Astrocyte (in vitro differentiated cells and primary cell): ENCODE results near the gene ANKRD44. TPM values are rescaled to one million over a fixed set of nuclear protein-coding genes. Genes with fewer than 3 reads are reported as not detected.

Source experiments
- DNase-seq: peaks from one replicate; pipeline ENCODE4 v3.0.0-alpha.2; 2010; ENCODE audit warnings: low read depth
- FAIRE-seq: peaks from 2 replicates; lab custom pipeline; 2011; peaks lifted over from hg19 to GRCh38; lab: Jason Lieb, UNC
- H2AFZ ChIP-seq: 2 replicates; pipeline ENCODE4 v1.6.0; 2012; ENCODE audit warnings: low read depth, low read length, inconsistent platforms
- H3K27ac ChIP-seq: 2 replicates; pipeline ENCODE4 v1.5.1; 2011; ENCODE audit warnings: low read depth, low read length, inconsistent platforms
- H3K27me3 ChIP-seq: 2 replicates; pipeline ENCODE4 v1.6.0; 2011; ENCODE audit warnings: low read length, inconsistent platforms; ENCODE audit not compliant: insufficient read depth
- H3K36me3 ChIP-seq: 2 replicates; pipeline ENCODE4 v1.5.1; 2011; ENCODE audit warnings: low read length, inconsistent platforms; ENCODE audit not compliant: insufficient read depth
- H3K4me1 ChIP-seq: 2 replicates; pipeline ENCODE4 v1.5.1; 2011; ENCODE audit warnings: low read length, inconsistent platforms; ENCODE audit not compliant: insufficient read depth
- H3K4me2 ChIP-seq: 2 replicates; pipeline ENCODE4 v1.6.0; 2012; ENCODE audit warnings: low read length, inconsistent platforms
- H3K4me3 ChIP-seq: 2 replicates; pipeline ENCODE4 v1.5.1; 2011; ENCODE audit warnings: low read depth, mild to moderate bottlenecking, low read length, inconsistent platforms; ENCODE audit not compliant: insufficient read depth
- H3K79me2 ChIP-seq: 2 replicates; pipeline ENCODE4 v1.6.0; 2012; ENCODE audit warnings: mild to moderate bottlenecking, low read length, inconsistent platforms; ENCODE audit not compliant: insufficient read depth
- H3K9ac ChIP-seq: 2 replicates; pipeline ENCODE4 v1.6.0; 2012; ENCODE audit warnings: mild to moderate bottlenecking, low read length, inconsistent platforms
- H3K9me3 ChIP-seq: 2 replicates; pipeline ENCODE4 v1.5.1; 2012; ENCODE audit warnings: low read depth, mild to moderate bottlenecking, low read length, inconsistent platforms; ENCODE audit not compliant: insufficient read depth
- H4K20me1 ChIP-seq: 2 replicates; pipeline ENCODE4 v1.6.0; 2012; ENCODE audit warnings: low read length, inconsistent platforms; ENCODE audit not compliant: insufficient read depth
- H3K27ac Mint-ChIP-seq: one replicate; pipeline ENCODE4 v1.8.0; 2021; ENCODE audit warnings: mild to moderate bottlenecking, mixed read lengths; ENCODE audit not compliant: unreplicated experiment
- H3K27me3 Mint-ChIP-seq: one replicate; pipeline ENCODE4 v1.8.0; 2021; ENCODE audit warnings: low read depth, mixed read lengths; ENCODE audit not compliant: unreplicated experiment
- H3K36me3 Mint-ChIP-seq: one replicate; pipeline ENCODE4 v1.8.0; 2021; ENCODE audit warnings: low read depth, mixed read lengths; ENCODE audit not compliant: unreplicated experiment
- H3K4me1 Mint-ChIP-seq: one replicate; pipeline ENCODE4 v1.8.0; 2021; ENCODE audit warnings: low read depth, mixed read lengths; ENCODE audit not compliant: unreplicated experiment
- H3K4me3 Mint-ChIP-seq: one replicate; pipeline ENCODE4 v1.8.0; 2021; ENCODE audit warnings: mild to moderate bottlenecking, moderate library complexity, mixed read lengths; ENCODE audit not compliant: unreplicated experiment
- H3K9me3 Mint-ChIP-seq: one replicate; pipeline ENCODE4 v1.8.0; 2021; ENCODE audit warnings: mild to moderate bottlenecking, mixed read lengths; ENCODE audit not compliant: unreplicated experiment
- EZH2 ChIP-seq: IDR thresholded peaks from 2 replicates; pipeline ENCODE4 v1.6.1; 2012; ENCODE audit warnings: mild to moderate bottlenecking, low read length, inconsistent platforms; ENCODE audit not compliant: insufficient read depth
- total RNA-seq: library from RNA; stranded (reverse); gene quantifications from 2 replicates; pipeline ENCODE4 v1.2.1, GENCODE V29; 2021
- TF ChIP-seq, protein P1 (sequence below): IDR thresholded peaks from 2 replicates; pipeline ENCODE4 v1.5.1; 2011; ENCODE audit warnings: low read depth, mild to moderate bottlenecking, inconsistent platforms, low read length, moderate library complexity; ENCODE audit not compliant: insufficient read depth

ANKRD44 gene
- total RNA-seq, 1 donor from 2014 or later = 7.2 TPM

DNA sequence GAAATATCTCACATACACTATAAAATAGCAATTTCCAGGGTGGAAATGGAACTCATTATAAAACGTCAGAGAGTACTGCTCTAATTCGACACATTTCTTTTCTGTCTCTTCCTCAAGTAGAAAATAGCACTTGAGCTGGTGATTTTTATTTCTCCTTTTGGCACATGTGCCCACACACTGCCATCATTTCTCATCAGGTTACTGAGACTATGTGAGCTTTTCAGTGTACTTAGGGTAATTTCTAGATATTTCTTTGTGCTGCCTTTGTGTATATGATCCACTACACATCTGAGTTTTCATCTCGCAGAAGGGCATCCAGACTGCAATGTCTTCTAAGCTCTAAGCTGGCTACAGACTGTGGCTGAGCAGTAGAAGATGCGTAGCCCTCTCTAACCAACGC, 321.9 kb downstream of the ANKRD44 start:
- Mint-ChIP-seq H3K4me3 (no peak overlapping the region), H3K9me3 (no peaks in the 10 kb centered on the region), H3K36me3 (no peaks in the 10 kb centered on the region), H3K4me1 (peaks cover 26% of the 10 kb centered on the region), H3K27ac (peak overlapping the region; percentile 95), H3K27me3 (no peaks in the 10 kb centered on the region)
- H2AFZ ChIP-seq = peak overlapping the region; percentile 43
- FAIRE-seq (no peak), DNase-seq (no peak)
- peak overlapping the region; percentile 95 for H3K27ac ChIP-seq
- H3K27me3 ChIP-seq = no peaks in the 10 kb centered on the region
- peak overlapping the region; percentile 79 for H3K4me2 ChIP-seq
- no peaks in the 10 kb centered on the region for H4K20me1 ChIP-seq
- no peaks in the 10 kb centered on the region for H3K9me3 ChIP-seq
- H3K79me2 ChIP-seq = no peaks in the 10 kb centered on the region
- peaks cover 17% of the 10 kb centered on the region for H3K4me1 ChIP-seq
- TF ChIP-seq, protein P1, sequence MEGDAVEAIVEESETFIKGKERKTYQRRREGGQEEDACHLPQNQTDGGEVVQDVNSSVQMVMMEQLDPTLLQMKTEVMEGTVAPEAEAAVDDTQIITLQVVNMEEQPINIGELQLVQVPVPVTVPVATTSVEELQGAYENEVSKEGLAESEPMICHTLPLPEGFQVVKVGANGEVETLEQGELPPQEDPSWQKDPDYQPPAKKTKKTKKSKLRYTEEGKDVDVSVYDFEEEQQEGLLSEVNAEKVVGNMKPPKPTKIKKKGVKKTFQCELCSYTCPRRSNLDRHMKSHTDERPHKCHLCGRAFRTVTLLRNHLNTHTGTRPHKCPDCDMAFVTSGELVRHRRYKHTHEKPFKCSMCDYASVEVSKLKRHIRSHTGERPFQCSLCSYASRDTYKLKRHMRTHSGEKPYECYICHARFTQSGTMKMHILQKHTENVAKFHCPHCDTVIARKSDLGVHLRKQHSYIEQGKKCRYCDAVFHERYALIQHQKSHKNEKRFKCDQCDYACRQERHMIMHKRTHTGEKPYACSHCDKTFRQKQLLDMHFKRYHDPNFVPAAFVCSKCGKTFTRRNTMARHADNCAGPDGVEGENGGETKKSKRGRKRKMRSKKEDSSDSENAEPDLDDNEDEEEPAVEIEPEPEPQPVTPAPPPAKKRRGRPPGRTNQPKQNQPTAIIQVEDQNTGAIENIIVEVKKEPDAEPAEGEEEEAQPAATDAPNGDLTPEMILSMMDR = no peak
- no peak for TF ChIP-seq EZH2
- no peak overlapping the region for H3K4me3 ChIP-seq
- H3K9ac ChIP-seq = peak overlapping the region; percentile 82
- no peaks in the 10 kb centered on the region for H3K36me3 ChIP-seq

DNA sequence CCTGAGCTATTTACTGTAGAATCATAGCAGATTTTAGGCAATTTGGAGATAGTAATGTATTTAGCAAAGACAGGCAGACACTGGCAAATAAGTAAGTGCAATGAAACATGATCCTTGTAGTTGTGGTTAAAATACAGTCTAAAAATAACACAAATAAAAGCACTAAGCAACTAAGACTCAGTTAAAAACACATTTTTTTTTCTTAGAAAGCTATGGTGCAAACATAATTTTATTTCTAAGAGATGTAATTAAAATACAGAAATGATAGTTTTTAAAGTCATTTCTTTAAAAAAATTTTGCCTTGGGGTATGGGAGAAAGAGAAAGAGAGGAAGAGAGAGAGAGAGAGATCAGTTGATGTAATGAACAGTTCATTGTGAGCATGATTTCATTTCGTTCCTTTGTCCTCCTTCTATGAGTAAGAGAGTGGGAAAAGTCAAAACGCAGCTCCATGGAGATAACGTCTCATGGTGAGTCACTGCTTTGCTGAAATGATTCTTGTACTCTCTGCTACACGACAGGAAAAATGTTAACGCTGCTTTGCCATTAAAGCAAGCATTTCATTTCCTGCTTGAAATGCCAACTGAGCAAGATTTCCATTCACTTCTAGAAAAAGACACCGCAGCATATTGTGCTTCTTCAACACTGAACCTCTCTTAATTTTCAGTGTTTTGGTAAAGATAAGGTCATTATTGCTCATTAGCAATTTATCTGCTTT, 322.8 kb downstream of the ANKRD44 start:
- Histone ChIP-seq H2AFZ (peak overlapping the region; percentile 1), H3K27me3 (no peaks in the 10 kb centered on the region), H3K4me2 (peak overlapping the region; percentile 79), H3K9me3 (no peaks in the 10 kb centered on the region), H4K20me1 (no peaks in the 10 kb centered on the region), H3K9ac (peak overlapping the region; percentile 82), H3K27ac (peak overlapping the region; percentile 95), H3K4me1 (peaks cover 17% of the 10 kb centered on the region), H3K79me2 (no peaks in the 10 kb centered on the region), H3K36me3 (no peaks in the 10 kb centered on the region), H3K4me3 (peak overlapping the region; percentile 37)
- no peaks in the 10 kb centered on the region for H3K36me3 Mint-ChIP-seq
- H3K27ac Mint-ChIP-seq = peak overlapping the region; percentile 95
- peaks cover 26% of the 10 kb centered on the region for H3K4me1 Mint-ChIP-seq
- TF ChIP-seq EZH2 = no peak
- TF ChIP-seq, protein P1 = no peak
- DNase-seq (peak; percentile 98), FAIRE-seq (peak; percentile 100)
- H3K4me3 Mint-ChIP-seq = peak overlapping the region; percentile 77
- H3K9me3 Mint-ChIP-seq = no peaks in the 10 kb centered on the region
- no peaks in the 10 kb centered on the region for H3K27me3 Mint-ChIP-seq

DNA sequence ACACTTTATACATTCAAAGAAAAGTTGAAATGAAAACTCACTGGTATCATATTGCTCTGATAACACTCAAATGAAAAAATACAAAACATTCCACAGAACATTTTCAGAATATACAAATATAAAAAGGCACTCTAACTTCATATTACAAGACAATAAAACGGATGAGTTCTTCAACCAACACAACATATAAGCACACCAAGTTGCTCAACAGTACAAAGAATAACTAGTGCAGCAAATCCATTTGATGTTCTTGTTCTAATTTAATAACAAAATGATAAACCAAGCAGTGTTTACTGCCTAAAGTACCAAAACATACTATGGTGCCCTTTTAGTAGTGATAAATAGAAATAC, 323.3 kb downstream of the ANKRD44 start:
- peak overlapping the region; percentile 82 for H3K9ac ChIP-seq
- FAIRE-seq (no peak), DNase-seq (peak; percentile 14)
- Mint-ChIP-seq H3K27me3 (no peaks in the 10 kb centered on the region), H3K4me3 (peak overlapping the region; percentile 77), H3K4me1 (peaks cover 26% of the 10 kb centered on the region), H3K27ac (peak overlapping the region; percentile 95), H3K36me3 (no peaks in the 10 kb centered on the region), H3K9me3 (no peaks in the 10 kb centered on the region)
- H3K9me3 ChIP-seq = no peaks in the 10 kb centered on the region
- H3K4me1 ChIP-seq = peaks cover 17% of the 10 kb centered on the region
- no peaks in the 10 kb centered on the region for H3K27me3 ChIP-seq
- H2AFZ ChIP-seq = peak overlapping the region; percentile 1
- H3K4me2 ChIP-seq = peak overlapping the region; percentile 79
- H4K20me1 ChIP-seq = no peaks in the 10 kb centered on the region
- TF ChIP-seq, protein P1 = no peak
- no peak for TF ChIP-seq EZH2
- H3K36me3 ChIP-seq = no peaks in the 10 kb centered on the region
- H3K79me2 ChIP-seq = no peaks in the 10 kb centered on the region
- H3K27ac ChIP-seq = peak overlapping the region; percentile 95
- peak overlapping the region; percentile 37 for H3K4me3 ChIP-seq
